Measurements from ENCODE around the gene SLC5A12. TPM values are rescaled to one million over a fixed set of nuclear protein-coding genes. Genes with fewer than 3 reads are reported as not detected.

SLC5A12 gene
- total RNA-seq, 1 experiment from 2014 or later: not detected

DNA sequence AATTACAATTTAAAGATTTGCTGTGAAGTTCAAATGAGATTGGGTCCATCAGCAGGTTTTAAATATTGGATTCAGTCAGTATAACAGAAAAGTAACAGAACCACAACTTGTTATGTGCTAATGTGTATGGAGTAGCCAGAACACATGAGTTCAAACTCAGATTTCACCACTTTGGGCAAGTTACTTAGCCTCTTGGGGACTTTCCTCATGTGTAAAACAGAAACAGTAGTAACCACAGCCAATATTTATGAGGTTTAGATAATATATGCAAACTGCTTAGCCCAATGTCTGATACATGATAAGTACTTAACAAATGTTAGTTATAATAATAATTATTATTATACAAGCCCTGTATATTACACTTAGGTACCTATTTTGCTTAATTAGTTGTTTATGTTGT is 21.8 kb upstream of the SLC5A12 start:
- H3K4me1 Mint-ChIP-seq (ENCODE audit: low read depth, unreplicated experiment): no peaks in the 10 kb centered on the region
- no peak for DNase-seq
- TF ChIP-seq, protein P1, sequence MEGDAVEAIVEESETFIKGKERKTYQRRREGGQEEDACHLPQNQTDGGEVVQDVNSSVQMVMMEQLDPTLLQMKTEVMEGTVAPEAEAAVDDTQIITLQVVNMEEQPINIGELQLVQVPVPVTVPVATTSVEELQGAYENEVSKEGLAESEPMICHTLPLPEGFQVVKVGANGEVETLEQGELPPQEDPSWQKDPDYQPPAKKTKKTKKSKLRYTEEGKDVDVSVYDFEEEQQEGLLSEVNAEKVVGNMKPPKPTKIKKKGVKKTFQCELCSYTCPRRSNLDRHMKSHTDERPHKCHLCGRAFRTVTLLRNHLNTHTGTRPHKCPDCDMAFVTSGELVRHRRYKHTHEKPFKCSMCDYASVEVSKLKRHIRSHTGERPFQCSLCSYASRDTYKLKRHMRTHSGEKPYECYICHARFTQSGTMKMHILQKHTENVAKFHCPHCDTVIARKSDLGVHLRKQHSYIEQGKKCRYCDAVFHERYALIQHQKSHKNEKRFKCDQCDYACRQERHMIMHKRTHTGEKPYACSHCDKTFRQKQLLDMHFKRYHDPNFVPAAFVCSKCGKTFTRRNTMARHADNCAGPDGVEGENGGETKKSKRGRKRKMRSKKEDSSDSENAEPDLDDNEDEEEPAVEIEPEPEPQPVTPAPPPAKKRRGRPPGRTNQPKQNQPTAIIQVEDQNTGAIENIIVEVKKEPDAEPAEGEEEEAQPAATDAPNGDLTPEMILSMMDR (IDR thresholded peaks at IDR 0.05; ENCODE audit: unreplicated experiment): no peak
- no peaks in the 10 kb centered on the region for H3K9me3 Mint-ChIP-seq (ENCODE audit: low read depth, unreplicated experiment)
- no peak overlapping the region for H3K4me3 Mint-ChIP-seq (ENCODE audit: low read depth, unreplicated experiment)
- CTCF ChIA-PET: no interaction called here
- no TSS peak for BruUV-seq (replicated peaks)
- H3K36me3 Mint-ChIP-seq (ENCODE audit: insufficient read depth, unreplicated experiment): no peaks in the 10 kb centered on the region
- H3K27me3 Mint-ChIP-seq (ENCODE audit: unreplicated experiment): no peaks in the 10 kb centered on the region
- no peak overlapping the region for H3K27ac Mint-ChIP-seq (ENCODE audit: unreplicated experiment)
- intact Hi-C loops (cut with micrococcal nuclease; ENCODE audit: unreplicated experiment): no loop called here

DNA sequence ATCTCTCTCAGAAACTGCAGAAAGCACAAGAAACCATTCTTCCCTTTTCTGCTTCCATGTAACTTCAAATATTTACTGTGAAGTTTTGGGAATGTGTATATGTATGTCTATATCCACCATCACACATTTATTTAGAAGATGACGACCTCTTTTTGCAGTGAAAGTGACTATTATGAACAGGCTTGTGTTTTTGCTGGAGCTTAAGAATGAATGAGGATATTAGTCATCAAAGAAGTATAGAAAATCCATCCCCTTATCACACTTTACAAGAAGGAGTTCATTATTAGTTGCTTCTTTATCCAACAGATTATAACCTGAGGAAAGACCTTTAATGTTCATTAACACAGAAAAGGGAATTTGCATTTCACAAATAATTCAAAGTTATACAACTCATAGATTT is 21.1 kb upstream of the SLC5A12 start:
- H3K4me1 Mint-ChIP-seq (ENCODE audit: low read depth, unreplicated experiment): no peaks in the 10 kb centered on the region
- no peaks in the 10 kb centered on the region for H3K27me3 Mint-ChIP-seq (ENCODE audit: unreplicated experiment)
- CTCF ChIA-PET: no interaction called here
- intact Hi-C loops (cut with micrococcal nuclease; ENCODE audit: unreplicated experiment): no loop called here
- H3K9me3 Mint-ChIP-seq (ENCODE audit: low read depth, unreplicated experiment): no peaks in the 10 kb centered on the region
- H3K4me3 Mint-ChIP-seq (ENCODE audit: low read depth, unreplicated experiment): no peak overlapping the region
- DNase-seq: no peak
- no peak overlapping the region for H3K27ac Mint-ChIP-seq (ENCODE audit: unreplicated experiment)
- no peaks in the 10 kb centered on the region for H3K36me3 Mint-ChIP-seq (ENCODE audit: insufficient read depth, unreplicated experiment)
- BruUV-seq (replicated peaks): no TSS peak
- TF ChIP-seq, protein P1 (IDR thresholded peaks at IDR 0.05; ENCODE audit: unreplicated experiment): no peak

DNA sequence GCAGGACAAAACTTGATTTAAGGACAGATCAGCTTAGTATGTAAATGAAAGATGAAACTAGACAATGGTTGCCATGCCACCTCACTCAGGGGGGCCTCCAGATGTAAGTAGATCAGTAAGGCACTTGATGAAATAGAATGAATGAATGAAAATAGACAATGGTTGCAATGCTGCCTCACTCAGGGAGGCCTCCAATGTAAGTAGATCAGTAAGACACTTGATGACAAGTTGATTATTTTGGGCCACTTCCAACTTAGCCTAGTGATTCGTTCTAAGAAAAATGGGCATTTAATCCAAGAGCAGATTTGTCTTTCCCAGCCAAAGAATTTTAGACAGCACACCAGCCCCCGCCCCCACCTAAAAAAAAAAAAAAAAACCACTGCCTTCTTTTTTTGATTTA is 19.2 kb upstream of the SLC5A12 start:
- H3K9me3 Mint-ChIP-seq (ENCODE audit: low read depth, unreplicated experiment): no peaks in the 10 kb centered on the region
- H3K27me3 Mint-ChIP-seq (ENCODE audit: unreplicated experiment): no peaks in the 10 kb centered on the region
- no TSS peak for BruUV-seq (replicated peaks)
- H3K27ac Mint-ChIP-seq (ENCODE audit: unreplicated experiment): no peak overlapping the region
- CTCF ChIA-PET: interaction anchor here (0.7 kb wide), 2 partner anchors 560 to 952 kb away, joined by 4 to 5 read pairs; no protein-coding TSS in a partner anchor
- no peaks in the 10 kb centered on the region for H3K4me1 Mint-ChIP-seq (ENCODE audit: low read depth, unreplicated experiment)
- intact Hi-C loops (cut with micrococcal nuclease; ENCODE audit: unreplicated experiment): no loop called here
- H3K36me3 Mint-ChIP-seq (ENCODE audit: insufficient read depth, unreplicated experiment): no peaks in the 10 kb centered on the region
- TF ChIP-seq, protein P1 (IDR thresholded peaks at IDR 0.05; ENCODE audit: unreplicated experiment): no peak
- DNase-seq: no peak
- H3K4me3 Mint-ChIP-seq (ENCODE audit: low read depth, unreplicated experiment): no peak overlapping the region

DNA sequence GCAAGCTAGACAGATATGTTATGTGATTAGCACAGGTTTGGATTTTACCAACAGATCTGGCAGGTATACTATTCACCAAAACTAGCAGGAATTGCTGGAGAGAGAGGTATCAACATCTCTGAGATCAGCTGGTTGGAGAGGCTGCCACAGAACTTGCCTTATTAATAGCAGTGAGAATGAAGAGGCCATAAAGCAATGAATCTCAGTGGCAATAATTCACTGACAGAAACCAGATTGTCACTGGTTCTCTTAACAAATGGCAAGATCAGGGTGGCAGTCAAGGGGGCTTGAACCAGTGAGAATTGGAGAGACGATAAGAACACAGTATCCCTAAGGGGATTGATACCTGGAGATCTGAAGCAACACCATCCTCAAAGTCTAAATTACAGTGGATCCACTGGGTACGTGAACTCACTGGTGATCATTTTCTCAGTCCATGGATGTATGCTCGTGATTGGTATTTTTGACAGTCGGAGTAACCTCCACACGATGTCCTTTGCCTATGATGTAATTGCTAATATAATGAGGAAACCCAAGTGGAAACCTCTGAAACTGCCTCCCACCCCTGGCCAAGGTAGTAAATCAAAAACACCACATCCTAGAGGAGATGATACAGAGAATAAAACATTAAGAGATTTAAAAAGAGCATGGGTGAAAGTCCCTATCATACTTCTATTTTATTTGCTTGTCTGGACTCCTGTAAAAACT is 17.7 kb upstream of the SLC5A12 start:
- CTCF ChIA-PET: no interaction called here
- Mint-ChIP-seq H3K4me1 (ENCODE audit: low read depth, unreplicated experiment) (no peaks in the 10 kb centered on the region), H3K9me3 (ENCODE audit: low read depth, unreplicated experiment) (no peaks in the 10 kb centered on the region), H3K4me3 (ENCODE audit: low read depth, unreplicated experiment) (no peak overlapping the region), H3K27ac (ENCODE audit: unreplicated experiment) (no peak overlapping the region), H3K27me3 (ENCODE audit: unreplicated experiment) (no peaks in the 10 kb centered on the region), H3K36me3 (ENCODE audit: insufficient read depth, unreplicated experiment) (no peaks in the 10 kb centered on the region)
- DNase-seq: no peak
- BruUV-seq (replicated peaks): no TSS peak
- TF ChIP-seq, protein P1 (IDR thresholded peaks at IDR 0.05; ENCODE audit: unreplicated experiment): no peak
- intact Hi-C loops (cut with micrococcal nuclease; ENCODE audit: unreplicated experiment): no loop called here
